22Rv1 (cell line): ENCODE measurements around the gene CARM1.

Experiments
- H3K27ac ChIP-seq: fragments of 450-650 bp; 2 replicates; pipeline ENCODE4 v1.5.1; 2017
- CTCF ChIP-seq: fragments of 450-650 bp; IDR thresholded peaks from 2 replicates; pipeline ENCODE4 v1.5.1; 2017; ENCODE audit warnings: mild to moderate bottlenecking
- ZFX ChIP-seq: fragments of 450-650 bp; IDR thresholded peaks from 2 replicates; pipeline ENCODE4 v1.6.1; 2017; ENCODE audit warnings: antibody characterized with exemption, borderline replicate concordance

CARM1 gene

GRCh38 chr19:10952809-10953208 is 81.5 kb downstream of the CARM1 start:
- TF ChIP-seq ZFX: no peak
- TF ChIP-seq CTCF: no peak
- H3K27ac ChIP-seq: peak overlapping the region; percentile 74

- peak overlapping the region; percentile 79 for H3K27ac ChIP-seq
Observed at GRCh38 chr19:10959277-10959968, 88.1 kb downstream of the CARM1 start.

- H3K27ac ChIP-seq: peak within 1 kb of the TSS; percentile 79
- no peak for TF ChIP-seq ZFX
- TF ChIP-seq CTCF: no peak
Observed at GRCh38 chr19:10960314-10961072, 89.1 kb downstream of the CARM1 start, which contains the start of gene SMARCA4. SMARCA4 (plus strand) TSS chr19:10961030; CDS start chr19:10984152, 23,122 bp downstream.

- H3K27ac ChIP-seq: peak overlapping the region; percentile 79
- TF ChIP-seq ZFX (no peak), CTCF (no peak)
Observed at GRCh38 chr19:10961073-10961860, 89.9 kb downstream of the CARM1 start.

GRCh38 chr19:10962863-10963262 is 91.5 kb downstream of the CARM1 start:
- TF ChIP-seq CTCF (no peak), ZFX (no peak)

GRCh38 chr19:10963865-10964264 is 92.5 kb downstream of the CARM1 start:
- TF ChIP-seq CTCF (no peak), ZFX (no peak)
- H3K27ac ChIP-seq: no peak overlapping the region

More at GRCh38 chr19:10962863-10963262, 91.5 kb downstream of the CARM1 start:
- no peak overlapping the region for H3K27ac ChIP-seq

- no peak for TF ChIP-seq ZFX
- 0 out of 2 replicates have a peak, but pooled peaks have one; percentile 4 for TF ChIP-seq CTCF
- no peak overlapping the region for H3K27ac ChIP-seq
Observed at GRCh38 chr19:10964903-10965302, 93.5 kb downstream of the CARM1 start.
